Jurkat, Clone E6-1 (cell line): Measurements from ENCODE around the gene LARGE1.
"Not testable (repeated sequence)": the region's sequence is repeated elsewhere in the genome, so short reads cannot be mapped to it uniquely, and the experiment has no call there.

Experiments used
- DNase-seq: peaks from one replicate; pipeline ENCODE4 v3.0.0-alpha.2; 2011; ENCODE audit warnings: low read depth, low spot score
- H3K4me3 ChIP-seq: 2 replicates; pipeline ENCODE4 v1.5.1; 2011; ENCODE audit warnings: mild to moderate bottlenecking, low read length, control low read depth, moderate library complexity

LARGE1 gene

GRCh38 chr22:33566495-33566894 lies 353.8 kb downstream of the LARGE1 start:
- H3K4me3 ChIP-seq, DNase-seq: not testable (repeated sequence)

- DNase-seq: no peak
- no peak overlapping the region for H3K4me3 ChIP-seq
Measured at GRCh38 chr22:33565580-33565995, 354.7 kb downstream of the LARGE1 start.

- no peak for DNase-seq
- no peak overlapping the region for H3K4me3 ChIP-seq
Measured at GRCh38 chr22:33564683-33565082, 355.6 kb downstream of the LARGE1 start.

DNA sequence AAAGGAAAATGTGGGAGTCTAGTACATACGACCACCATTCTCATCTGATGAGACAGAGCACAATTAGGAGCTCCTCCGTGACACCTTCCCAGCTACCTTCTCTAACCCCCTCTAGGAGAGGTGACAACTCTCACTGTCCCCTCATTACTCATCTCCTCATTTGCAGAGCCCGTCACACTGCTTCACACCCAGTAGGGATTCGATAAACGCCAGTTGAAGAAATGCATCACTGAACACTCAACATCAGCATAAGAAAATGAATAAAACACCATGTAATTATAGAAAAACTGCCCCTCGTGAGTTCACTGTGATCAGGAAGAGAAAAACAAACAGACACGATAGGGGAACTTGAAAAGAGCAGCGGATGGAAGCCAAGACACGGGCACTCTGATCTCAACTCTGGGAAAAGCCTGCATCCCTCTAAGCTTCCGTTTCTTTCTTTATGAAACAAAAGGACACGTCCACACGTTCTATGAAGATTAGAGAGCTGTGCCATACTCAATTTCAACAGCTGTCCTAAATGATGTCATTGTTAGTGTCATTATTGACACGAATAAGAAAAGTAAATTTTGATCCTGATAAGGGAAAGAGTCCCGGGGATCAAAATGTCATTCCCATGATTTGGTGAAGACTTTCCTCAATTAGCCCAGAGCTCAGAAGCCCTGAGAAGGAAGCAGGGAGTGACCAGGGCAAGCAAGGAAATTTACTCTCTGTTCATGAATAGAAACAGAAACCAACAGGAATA lies 356.9 kb downstream of the LARGE1 start:
- H3K4me3 ChIP-seq: no peak overlapping the region
- no peak for DNase-seq

- H3K4me3 ChIP-seq: no peak overlapping the region
- no peak for DNase-seq
Measured at GRCh38 chr22:33562501-33562900, 357.8 kb downstream of the LARGE1 start.

DNA sequence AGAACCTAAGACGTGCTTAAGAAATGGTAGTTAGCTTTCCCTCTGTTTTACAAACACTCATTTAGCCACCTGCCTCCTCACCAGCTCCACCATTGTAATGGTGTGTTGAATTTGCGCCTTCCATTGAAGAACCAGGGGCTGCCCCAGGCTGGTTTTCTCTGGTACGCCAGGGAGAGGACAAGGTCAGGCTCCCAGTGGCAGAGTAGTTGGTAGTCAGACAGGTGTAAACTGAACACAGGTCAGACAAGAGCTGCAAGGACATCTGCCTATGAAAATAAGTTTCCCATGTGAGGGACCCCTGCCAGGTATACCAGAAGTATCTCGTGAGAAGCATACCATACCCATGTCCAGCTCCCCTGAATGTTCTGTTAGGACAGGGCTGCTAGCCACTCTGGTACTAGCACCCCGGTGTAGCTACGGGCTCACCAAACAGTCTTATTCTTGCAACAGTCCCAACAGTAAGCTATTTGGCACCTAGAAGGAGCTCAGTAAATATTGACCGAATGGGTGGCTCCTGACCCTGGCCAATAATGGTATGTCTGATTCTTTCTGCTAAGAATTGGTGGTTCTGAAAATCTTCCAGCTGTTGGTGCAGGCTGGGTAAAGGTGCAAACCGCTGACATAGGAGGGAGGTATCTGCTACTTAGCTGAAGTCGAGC lies 359.0 kb downstream of the LARGE1 start:
- DNase-seq: no peak
- H3K4me3 ChIP-seq: no peak overlapping the region

GRCh38 chr22:33557836-33558235 lies 362.4 kb downstream of the LARGE1 start:
- no peak for DNase-seq

GRCh38 chr22:33555814-33556522 lies 364.3 kb downstream of the LARGE1 start:
- H3K4me3 ChIP-seq: no peak overlapping the region
- DNase-seq: no peak

More at GRCh38 chr22:33557836-33558235, 362.4 kb downstream of the LARGE1 start:
- H3K4me3 ChIP-seq: no peak overlapping the region

- no peak for DNase-seq
- no peak overlapping the region for H3K4me3 ChIP-seq
Measured at GRCh38 chr22:33553493-33553892, 366.8 kb downstream of the LARGE1 start.

GRCh38 chr22:33544707-33545106 lies 375.6 kb downstream of the LARGE1 start:
- no peak overlapping the region for H3K4me3 ChIP-seq
- no peak for DNase-seq

DNA sequence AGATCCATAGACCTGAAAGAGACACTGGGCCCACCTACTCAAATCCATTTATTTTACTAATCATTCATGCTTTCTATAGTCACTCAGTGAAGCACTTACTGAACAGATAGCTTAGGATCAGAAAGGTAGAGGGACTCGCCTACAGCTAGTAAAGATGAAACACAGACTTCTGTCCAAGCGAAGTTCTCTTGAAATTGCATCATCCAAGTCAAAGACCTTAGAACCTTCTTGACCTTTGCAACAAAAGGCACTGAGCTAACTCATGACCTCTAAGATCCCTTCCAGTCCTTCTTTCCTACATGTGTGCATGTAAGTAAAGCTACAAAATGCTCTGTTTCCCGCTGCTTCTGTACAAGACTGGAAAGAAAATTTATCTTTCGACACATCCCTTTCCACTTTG lies 377.6 kb downstream of the LARGE1 start:
- H3K4me3 ChIP-seq: no peak overlapping the region
- no peak for DNase-seq

GRCh38 chr22:33542153-33542552 lies 378.1 kb downstream of the LARGE1 start:
- no peak overlapping the region for H3K4me3 ChIP-seq
- no peak for DNase-seq

DNA sequence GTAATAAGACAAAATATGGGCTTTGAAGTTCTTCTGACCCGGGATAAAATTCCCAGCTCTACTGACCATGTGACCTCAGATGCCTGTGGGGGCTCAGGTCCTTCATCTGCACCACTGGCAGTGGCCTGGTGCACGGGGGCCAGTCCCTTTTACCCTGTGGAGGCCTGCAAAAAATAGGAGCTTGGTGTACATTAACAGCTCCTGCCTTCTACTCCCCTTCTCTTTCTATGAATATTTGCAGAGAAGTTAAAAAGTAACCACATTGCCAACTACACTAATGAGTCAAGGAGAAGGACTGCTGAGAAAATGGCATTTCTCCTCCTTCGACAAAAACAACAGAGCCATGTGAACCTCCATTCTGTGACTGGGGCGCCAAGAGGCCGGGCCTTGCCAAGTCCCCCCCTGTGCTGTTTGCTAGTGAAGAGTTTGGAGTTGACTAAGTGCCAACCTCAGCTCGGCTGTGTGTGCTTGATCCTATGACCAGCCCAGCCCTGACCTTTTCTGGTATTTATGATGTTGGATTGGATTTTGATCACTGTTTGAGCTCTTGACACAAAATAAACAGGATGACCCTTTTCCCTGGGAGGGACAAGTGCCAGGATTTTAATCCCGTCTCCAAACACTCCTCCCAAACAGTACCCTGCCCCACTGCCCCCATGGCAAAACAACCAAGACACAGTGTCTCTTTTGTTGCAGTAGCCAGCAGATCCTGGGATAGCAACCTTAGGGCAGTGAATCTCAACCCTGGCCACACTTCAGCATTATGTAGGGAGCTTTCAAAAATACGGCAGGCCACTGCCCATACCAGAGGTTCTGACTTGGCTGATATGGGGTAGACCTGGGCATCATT lies 380.1 kb downstream of the LARGE1 start:
- no peak overlapping the region for H3K4me3 ChIP-seq
- DNase-seq: no peak

DNA sequence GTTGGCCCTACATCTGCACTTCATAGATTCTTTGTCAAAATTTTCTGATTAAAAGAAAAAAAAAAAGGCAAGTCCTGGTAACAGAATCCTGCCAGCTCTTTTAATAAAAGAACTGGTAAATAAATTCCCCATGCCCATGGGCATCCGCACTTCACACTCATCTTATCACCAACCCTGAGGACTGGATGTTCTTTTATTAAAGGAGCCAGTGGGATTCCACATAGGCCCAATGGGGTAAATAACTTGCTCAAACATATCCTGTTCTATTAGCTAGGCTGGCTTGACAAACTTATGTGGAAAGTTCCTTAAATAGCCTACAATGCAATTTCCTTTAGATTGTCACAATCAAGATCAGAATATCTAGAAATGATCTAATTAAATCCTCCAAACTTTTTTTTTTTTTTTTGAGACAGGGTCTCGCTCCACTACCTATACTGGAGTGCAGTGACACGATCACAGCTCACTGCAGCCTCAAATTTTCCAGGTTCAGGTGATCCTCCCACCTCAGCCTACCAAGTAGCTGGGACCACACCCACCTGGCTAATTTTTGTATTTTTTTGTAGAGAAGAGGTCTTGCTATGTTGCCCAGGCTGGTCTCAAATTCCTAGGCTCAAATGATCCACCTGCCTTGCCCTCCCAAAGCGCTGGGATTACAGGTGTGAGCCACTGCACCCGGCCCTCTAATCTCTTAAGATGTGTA lies 380.9 kb downstream of the LARGE1 start:
- no peak overlapping the region for H3K4me3 ChIP-seq
- no peak for DNase-seq

DNA sequence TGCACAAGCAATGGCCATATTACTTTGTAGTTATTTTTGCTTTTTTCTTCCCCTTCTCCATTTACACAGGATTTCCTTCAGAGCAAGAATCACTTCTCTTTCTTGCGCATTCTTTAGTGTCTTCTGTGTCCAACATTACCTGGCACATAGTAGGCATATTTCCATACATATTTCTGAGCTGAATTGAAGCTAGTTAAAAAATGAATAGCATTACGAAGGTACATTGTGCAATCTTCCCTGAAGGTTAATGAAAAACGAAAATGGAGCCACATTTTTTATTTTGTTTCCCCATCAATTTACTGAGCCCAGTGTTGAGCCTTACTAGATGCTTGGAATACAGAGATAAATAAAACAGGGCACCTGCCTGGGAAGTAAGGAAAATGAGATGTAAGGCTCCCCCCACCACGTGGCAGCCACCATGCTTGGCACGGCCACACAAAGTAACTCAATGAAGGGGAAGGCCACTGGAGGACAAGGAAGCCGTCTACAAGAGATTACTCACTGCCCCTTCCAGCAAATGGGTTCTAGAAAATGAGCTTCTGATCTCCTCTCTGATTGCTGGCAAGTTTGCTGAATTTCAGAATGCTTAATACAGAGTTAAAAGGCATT lies 381.9 kb downstream of the LARGE1 start:
- H3K4me3 ChIP-seq: no peak overlapping the region
- DNase-seq: no peak

DNA sequence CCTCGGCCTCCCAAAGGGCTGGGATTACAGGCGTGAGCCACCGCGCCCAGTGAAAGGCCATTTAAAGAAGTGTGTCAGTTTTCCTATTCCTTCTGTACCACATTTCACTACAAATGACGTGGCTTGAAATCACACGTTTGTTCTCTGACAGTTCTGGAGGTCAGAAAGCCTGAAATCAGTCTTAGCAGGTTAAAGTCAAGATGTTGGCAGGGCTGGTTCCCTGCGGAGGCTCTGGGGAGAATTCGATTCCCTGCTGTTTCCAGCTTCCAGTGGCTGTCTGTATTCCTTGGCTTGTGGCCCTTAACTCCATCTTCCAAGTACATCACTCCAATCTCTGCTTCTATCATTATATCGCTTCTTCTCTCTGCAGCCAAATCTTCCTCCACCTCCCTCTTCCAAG lies 383.2 kb downstream of the LARGE1 start:
- DNase-seq: no peak
- H3K4me3 ChIP-seq: no peak overlapping the region

- no peak for DNase-seq
- no peak overlapping the region for H3K4me3 ChIP-seq
Measured at GRCh38 chr22:33535937-33536875, 384.1 kb downstream of the LARGE1 start.
